Peyer's patch (tissue), 4 donors: ENCODE results near the gene MAP3K9.

ENCODE experiments used
- POLR2A ChIP-seq, 2 donors: fragments of 450-650 bp; IDR thresholded peaks; one replicate each; pipeline ENCODE4 v1.5.1; 2017; ENCODE audit warnings: antibody characterized with exemption in 2 of 2, mild to moderate bottlenecking in 2 of 2, moderate library complexity in 2 of 2
- TF ChIP-seq, protein P1 (sequence below), 6 experiments: fragments of 450-650 bp in 4 of 6; fragments of 200-600 bp in 2 of 6; sonication (generic) in 1 of 6; IDR thresholded peaks; one replicate each; pipeline ENCODE4 v1.5.1; 2017 to 2019; ENCODE audit warnings: antibody characterized with exemption in 6 of 6, mild to moderate bottlenecking in 3 of 6, moderate library complexity in 1 of 6

DNA sequence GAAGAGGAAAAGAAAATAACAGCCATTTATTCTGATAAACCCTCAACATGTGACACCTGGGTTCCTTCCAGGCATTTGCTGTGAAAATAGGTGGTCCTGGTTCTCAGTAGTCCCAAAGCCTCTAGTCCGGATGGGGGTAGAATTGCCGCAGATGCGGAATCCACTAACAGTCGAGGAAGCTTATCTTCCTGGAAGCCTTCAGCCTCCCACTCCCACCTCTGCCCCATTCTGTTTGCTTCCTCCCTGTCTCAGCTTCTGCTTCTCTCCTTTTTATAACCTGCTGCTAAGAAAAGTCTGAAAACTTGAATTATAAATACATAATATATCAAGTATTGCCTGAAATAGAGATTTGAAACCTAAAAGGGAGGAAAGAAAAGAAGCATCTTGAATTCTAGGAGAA, 14.0 kb upstream of the MAP3K9 start:
- TF ChIP-seq, protein P1, sequence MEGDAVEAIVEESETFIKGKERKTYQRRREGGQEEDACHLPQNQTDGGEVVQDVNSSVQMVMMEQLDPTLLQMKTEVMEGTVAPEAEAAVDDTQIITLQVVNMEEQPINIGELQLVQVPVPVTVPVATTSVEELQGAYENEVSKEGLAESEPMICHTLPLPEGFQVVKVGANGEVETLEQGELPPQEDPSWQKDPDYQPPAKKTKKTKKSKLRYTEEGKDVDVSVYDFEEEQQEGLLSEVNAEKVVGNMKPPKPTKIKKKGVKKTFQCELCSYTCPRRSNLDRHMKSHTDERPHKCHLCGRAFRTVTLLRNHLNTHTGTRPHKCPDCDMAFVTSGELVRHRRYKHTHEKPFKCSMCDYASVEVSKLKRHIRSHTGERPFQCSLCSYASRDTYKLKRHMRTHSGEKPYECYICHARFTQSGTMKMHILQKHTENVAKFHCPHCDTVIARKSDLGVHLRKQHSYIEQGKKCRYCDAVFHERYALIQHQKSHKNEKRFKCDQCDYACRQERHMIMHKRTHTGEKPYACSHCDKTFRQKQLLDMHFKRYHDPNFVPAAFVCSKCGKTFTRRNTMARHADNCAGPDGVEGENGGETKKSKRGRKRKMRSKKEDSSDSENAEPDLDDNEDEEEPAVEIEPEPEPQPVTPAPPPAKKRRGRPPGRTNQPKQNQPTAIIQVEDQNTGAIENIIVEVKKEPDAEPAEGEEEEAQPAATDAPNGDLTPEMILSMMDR (IDR thresholded peaks at IDR 0.05): no peak
- TF ChIP-seq POLR2A (IDR thresholded peaks at IDR 0.05): no peak
